ENCODE data around the gene PRKAR2A.
"Not testable (repeated sequence)": the region's sequence is repeated elsewhere in the genome, so short reads cannot be mapped to it uniquely, and the experiment has no call there.

PRKAR2A gene

GRCh38 chr3:48770192-48770502 lies 77.5 kb downstream of the PRKAR2A start:
- DNase-seq, result no peak

GRCh38 chr3:48765376-48765775 lies 82.3 kb downstream of the PRKAR2A start:
- no peak for DNase-seq

GRCh38 chr3:48762816-48763215 lies 84.9 kb downstream of the PRKAR2A start:
- no peak for DNase-seq

DNA sequence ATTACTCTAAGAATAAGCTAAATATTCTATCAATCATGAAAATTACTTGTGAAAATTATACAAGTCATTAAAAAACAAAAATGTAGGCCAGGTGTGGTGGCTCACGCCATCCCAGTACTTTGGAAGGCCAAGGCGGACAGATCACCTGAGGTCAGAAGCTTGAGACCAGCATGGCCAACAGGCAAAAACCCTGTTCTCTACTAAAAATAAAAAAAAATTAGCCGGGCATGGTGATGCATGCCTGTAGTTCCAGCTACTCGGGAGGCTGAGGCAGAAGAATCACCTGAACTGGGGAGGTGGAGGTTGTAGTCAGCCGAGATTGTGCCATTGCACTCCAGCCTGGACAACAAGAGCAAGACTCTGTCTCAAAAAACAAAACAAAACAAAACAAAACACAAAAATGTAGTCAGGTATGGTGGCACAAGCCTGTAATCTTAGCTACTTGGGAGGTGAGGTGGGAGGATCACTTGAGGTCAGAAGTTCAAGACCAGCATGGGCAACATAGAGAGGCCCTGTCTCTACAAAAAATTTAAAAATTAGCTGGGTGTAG lies 87.6 kb downstream of the PRKAR2A start:
- DNase-seq, result not testable (repeated sequence)

- not testable (repeated sequence) for DNase-seq
These were observed 88.1 kb downstream of the PRKAR2A start for GRCh38 chr3:48759531-48759930.

DNA sequence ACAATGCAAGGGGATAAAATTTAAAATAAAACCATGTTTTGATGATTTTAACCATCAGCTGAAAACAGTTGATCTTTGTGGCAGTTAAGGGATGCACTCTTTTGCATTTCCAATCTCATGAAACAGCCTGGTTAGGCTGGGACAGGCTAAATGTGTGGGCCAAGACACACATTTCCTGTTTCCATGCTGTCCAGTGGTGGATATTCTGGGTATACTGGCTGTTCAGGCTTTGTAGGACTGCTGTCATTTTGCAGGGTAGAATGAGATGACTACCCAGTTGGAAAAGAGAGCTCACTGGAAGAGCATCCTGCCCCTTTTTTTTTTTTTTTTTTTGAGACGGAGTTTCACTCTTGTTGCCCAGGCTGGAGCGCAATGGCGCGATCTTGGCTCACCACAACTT lies 88.6 kb downstream of the PRKAR2A start:
- DNase-seq, result no peak

DNA sequence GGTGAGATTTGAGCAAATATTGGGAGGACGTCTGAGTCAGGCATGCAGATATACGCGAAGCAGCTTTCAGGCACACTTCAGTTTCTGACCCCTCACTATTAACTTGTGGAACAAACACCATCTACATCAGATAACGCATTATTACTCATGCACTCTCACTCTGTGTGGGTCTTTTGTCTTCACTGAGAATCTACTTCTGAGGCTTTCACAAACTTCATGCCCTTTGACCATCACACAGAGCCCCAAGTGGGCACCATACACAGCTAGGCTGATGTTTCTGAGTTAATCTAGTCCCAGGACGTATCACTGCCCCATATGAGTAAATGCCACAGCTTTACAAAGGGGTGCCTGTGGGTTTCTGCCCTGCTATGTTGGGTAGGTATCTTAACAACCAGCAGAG lies 91.0 kb downstream of the PRKAR2A start:
- DNase-seq, result no peak

- DNase-seq, result no peak
These were observed 96.8 kb downstream of the PRKAR2A start for GRCh38 chr3:48750856-48751255.

GRCh38 chr3:48748754-48749153 lies 98.9 kb downstream of the PRKAR2A start:
- no peak for DNase-seq

- DNase-seq, result peak; percentile 7
These were observed 100.0 kb downstream of the PRKAR2A start for GRCh38 chr3:48747706-48748105.

DNA sequence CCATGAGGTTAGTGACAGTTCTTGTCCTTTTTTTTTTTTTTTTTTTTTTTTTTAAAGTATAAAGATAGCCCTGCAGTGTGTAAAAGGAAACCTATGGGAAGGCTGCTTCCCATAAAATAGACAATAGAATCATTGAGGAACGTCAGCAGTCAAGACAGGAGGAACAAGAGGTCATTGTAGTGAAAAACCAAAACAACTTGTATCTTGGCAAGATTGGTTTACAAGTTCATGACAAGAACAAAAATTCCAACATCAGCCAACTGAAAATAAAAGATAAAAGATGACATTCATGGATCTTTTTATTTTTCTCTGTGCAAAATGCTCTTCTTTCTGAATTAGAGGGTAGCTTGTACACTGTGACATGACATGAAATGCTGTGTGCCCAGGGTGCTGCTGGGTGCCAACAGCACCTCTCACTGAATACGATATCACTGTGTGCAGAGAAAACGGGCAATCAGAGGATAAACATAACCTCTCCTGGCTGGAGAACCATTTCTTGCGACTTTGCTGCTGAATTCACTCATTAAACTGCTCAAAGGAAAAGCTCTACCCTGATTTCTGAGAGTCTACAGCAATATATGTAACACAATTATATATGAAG lies 100.6 kb downstream of the PRKAR2A start:
- no peak for DNase-seq

DNA sequence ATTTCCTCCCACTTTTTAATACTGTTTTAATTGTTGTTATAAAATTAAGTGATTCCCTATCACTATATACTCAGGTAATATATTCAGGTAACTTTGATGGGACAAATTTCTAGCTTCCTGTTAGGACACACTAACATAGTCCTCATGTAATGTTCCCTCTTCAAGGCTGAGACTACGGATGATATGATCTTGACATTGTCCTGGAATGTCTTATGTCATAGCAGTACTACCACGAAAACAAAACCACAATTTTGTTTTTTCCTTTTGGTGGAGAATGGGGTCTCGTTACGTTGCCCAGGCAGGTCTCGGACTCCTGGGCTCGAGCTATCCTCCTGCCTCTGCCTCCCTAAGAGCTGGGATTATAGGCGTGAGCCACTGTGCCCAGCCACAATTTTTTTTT lies 103.9 kb downstream of the PRKAR2A start:
- no peak for DNase-seq

- DNase-seq, result not testable (repeated sequence)
These were observed 106.4 kb downstream of the PRKAR2A start for GRCh38 chr3:48741226-48741625.

- peak; percentile 76 for DNase-seq
These were observed 107.5 kb downstream of the PRKAR2A start for GRCh38 chr3:48739955-48740823.

- no peak for DNase-seq
These were observed 108.1 kb downstream of the PRKAR2A start for GRCh38 chr3:48739617-48739954.

DNA sequence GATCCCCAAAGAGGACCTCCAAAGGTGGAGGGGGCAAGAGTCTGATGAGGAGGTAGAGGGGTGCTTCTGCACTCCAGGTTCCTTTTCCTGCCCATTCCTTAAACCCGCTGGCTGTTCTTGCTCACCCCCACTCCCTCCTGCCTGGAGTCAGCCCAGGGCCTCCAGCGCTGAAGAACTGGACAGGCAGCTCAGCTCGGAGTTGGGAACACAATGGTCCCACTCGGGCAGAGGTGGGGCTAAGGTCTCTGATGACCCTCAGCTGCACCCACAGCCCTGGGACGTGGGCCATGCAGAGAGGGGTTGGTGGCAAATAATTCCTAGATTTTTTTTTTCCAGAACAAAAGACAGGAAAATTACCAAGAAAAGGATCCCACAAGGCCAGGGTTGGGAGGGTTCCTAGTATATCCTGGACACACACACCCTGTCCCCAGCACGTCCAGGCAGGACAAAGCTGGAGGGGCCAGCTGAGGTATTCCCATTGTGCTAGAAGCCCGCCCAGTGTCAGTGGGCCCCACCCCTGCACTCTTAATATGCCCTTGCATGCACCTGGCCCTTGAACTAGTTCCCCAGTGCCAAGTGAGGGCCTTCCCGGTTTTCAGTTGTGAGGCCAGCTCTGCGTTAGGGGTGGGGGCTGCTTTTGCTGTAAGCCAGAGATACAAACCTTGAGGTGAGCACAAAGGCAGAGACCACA lies 108.6 kb downstream of the PRKAR2A start:
- no peak for DNase-seq

DNA sequence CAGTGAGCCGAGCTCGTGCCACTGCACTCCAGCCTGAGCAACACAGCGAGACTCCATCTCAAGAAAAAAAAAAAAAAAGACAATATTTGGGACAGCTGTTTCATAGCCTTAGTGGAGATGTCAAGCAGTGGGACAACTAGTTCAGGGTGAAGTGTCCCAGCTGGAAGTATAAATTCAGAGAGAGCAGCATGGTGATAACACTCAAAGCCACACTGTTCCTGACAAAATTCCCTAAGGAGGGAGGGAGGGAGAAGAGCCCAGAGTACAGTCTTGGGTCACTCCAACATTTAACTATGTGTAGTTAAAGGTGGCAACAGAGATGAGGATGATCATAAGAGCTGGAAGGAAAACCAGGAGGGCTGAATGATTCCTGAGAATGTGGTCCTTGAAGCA lies 109.5 kb downstream of the PRKAR2A start:
- DNase-seq, result no peak

DNA sequence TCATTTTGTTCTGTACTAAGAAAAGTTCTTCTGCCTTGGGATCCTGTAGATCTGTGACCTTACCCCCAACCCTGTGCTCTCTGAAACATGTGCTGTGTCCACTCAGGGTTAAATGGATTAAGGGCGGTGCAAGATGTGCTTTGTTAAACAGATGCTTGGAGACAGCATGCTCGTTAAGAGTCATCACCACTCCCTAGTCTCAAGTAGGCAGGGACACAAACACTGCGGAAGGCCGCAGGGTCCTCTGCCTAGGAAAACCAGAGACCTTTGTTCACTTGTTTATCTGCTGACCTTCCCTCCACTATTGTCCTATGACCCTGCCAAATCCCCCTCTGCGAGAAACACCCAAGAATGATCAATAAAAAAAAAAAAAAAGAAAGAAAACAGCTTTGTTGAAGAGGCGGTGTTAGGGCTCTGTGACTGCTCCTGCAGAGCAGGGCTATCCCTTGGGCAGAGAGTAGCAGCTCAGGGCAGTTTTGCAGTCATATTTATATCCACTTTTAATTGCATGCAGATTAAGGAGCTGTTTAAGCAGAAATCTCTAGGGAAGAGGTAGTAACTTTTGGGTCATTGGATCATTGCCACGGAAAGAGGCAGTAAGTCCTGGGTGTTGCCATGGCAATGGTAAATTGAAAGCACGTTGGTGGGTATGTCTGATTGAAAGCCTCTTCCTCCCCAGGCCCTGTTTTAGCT lies 112.5 kb downstream of the PRKAR2A start:
- DNase-seq, result peak; percentile 52

- DNase-seq, result not testable (repeated sequence)
These were observed 113.1 kb downstream of the PRKAR2A start for GRCh38 chr3:48734541-48734940.

DNA sequence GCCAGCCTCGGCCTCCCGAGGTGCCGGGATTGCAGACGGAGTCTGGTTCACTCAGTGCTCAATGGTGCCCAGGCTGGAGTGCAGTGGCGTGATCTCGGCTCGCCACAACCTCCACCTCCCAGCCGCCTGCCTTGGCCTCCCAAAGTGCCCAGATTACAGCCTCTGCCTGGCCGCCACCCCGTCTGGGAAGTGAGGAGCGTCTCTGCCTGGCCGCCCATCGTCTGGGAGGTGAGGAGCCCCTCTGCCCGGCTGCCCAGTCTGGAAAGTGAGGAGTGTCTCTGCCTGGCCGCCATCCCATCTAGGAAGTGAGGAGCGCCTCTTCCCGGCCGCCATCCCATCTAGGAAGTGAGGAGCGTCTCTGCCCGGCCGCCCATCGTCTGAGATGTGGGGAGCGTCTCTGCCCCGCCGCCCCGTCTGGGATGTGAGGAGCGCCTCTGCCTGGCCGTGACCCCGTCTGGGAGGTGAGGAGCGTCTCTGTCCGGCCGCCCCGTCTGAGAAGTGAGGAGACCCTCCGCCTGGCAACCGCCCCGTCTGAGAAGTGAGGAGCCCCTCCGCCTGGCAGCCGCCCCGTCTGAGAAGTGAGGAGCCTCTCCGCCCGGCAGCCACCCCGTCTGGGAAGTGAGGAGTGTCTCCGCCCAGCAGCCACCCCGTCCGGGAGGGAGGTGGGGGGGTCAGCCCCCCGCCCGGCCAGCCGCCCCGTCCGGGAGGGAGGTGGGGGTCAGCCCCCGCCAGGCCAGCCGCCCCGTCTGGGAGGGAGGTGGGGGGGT lies 113.7 kb downstream of the PRKAR2A start:
- not testable (repeated sequence) for DNase-seq

DNA sequence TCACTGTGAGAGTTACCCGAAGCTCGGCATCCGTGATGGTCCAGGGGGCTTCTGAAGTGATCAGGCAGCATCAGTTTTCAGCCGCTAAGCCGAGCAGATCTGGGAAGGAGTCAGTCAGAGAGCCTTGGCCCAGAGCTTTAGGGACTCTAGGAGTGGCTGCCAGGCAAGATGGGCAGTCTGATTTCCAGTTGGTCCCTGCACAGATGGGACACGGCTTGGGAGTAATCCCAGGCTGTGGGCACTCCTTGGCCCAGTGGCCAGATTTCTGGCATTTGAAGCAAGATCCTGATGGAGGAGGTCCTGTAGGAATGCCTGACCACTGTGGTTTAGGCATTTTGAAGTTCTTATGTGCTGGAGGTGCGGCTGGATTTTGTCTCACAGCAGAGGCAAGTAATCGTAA lies 120.2 kb downstream of the PRKAR2A start:
- DNase-seq, result no peak

DNA sequence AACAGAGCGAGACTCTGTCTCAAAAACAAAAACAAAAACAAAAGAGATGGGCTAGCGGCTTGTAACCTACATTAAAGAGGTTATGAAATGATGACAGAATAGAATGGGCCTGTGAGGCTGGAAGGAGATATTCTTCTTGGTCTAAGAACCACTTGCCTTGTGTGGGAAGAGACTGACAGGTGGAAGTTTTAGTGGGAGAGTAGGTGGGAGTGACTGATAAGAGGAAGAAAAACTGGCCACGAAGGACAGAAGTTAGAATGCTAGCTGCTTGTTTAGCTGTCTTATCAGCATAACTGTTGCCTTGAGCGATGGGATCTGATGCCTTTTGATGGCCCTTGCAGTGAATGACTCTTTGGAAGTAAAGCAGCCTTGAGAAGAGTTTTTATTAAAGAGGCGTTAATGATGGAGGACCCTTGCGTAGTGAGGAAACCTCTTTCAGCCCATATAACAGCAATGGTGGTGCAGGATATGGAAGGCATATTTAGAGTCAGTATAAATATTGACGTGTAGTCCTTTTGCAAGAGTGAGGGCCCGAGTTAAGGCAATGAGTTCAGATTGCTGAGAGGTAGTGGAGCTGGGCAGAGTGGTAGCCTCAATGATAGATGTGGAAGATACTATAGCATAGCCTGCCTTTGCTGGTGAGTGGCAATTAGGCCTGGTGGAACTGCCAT lies 122.4 kb downstream of the PRKAR2A start:
- not testable (repeated sequence) for DNase-seq
